Activated naive CD4-positive, alpha-beta T cell treated with anti-CD3 and anti-CD28 coated beads, Interleukin-2, amount 50 U/mL, for 24 hours (primary cell): ENCODE results near the gene MFSD12.
"Not testable (repeated sequence)": the region's sequence is repeated elsewhere in the genome, so short reads cannot be mapped to it uniquely, and the experiment has no call there.

Source experiments
- H3K27ac Mint-ChIP-seq: one replicate; pipeline ENCODE4 v1.8.0; 2021; ENCODE audit warnings: mild to moderate bottlenecking, mixed read lengths
- H3K27me3 Mint-ChIP-seq: one replicate; pipeline ENCODE4 v1.8.0; 2021; ENCODE audit warnings: mixed read lengths
- H3K36me3 Mint-ChIP-seq: one replicate; pipeline ENCODE4 v1.8.0; 2021; ENCODE audit warnings: mixed read lengths
- H3K4me1 Mint-ChIP-seq: one replicate; pipeline ENCODE4 v1.8.0; 2021; ENCODE audit warnings: mixed read lengths
- H3K4me3 Mint-ChIP-seq: one replicate; pipeline ENCODE4 v1.8.0; 2021; ENCODE audit warnings: mild to moderate bottlenecking, mixed read lengths
- H3K9me3 Mint-ChIP-seq: one replicate; pipeline ENCODE4 v1.8.0; 2021; ENCODE audit warnings: mixed read lengths

Gene MFSD12

GRCh38 chr19:3515891-3516422 lies 41.4 kb downstream of the MFSD12 start:
- peaks cover under 1% of the 10 kb centered on the region for H3K36me3 Mint-ChIP-seq
- H3K27me3 Mint-ChIP-seq, result no peaks in the 10 kb centered on the region
- H3K9me3 Mint-ChIP-seq, result no peaks in the 10 kb centered on the region
- H3K4me3 Mint-ChIP-seq, result peak overlapping the region; percentile 1
- H3K27ac Mint-ChIP-seq, result no peak overlapping the region
- peaks cover 39% of the 10 kb centered on the region for H3K4me1 Mint-ChIP-seq

DNA sequence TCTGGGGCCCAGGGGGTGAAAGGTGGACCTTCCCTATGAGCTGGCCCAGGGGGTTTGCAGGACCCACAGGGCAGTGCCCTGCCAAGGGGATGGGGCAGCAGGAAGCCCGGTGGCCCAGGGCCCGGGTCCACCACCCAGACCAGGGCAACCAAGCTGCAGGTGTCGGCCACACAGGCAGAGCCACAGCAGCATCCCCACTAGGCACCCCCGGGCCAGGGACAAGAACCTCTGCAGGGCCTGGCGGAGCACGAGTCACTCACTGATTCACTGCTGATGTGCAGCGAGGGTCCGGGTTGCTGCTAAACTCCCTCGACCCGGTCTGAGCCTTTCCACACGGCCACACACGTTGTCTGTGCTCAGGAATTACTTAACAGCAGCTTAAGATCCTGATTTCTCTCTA lies 42.5 kb downstream of the MFSD12 start:
- no peaks in the 10 kb centered on the region for H3K27me3 Mint-ChIP-seq
- H3K4me1 Mint-ChIP-seq, result peaks cover 41% of the 10 kb centered on the region
- no peaks in the 10 kb centered on the region for H3K9me3 Mint-ChIP-seq
- no peaks in the 10 kb centered on the region for H3K36me3 Mint-ChIP-seq
- H3K27ac Mint-ChIP-seq, result no peak overlapping the region
- H3K4me3 Mint-ChIP-seq, result no peak overlapping the region

DNA sequence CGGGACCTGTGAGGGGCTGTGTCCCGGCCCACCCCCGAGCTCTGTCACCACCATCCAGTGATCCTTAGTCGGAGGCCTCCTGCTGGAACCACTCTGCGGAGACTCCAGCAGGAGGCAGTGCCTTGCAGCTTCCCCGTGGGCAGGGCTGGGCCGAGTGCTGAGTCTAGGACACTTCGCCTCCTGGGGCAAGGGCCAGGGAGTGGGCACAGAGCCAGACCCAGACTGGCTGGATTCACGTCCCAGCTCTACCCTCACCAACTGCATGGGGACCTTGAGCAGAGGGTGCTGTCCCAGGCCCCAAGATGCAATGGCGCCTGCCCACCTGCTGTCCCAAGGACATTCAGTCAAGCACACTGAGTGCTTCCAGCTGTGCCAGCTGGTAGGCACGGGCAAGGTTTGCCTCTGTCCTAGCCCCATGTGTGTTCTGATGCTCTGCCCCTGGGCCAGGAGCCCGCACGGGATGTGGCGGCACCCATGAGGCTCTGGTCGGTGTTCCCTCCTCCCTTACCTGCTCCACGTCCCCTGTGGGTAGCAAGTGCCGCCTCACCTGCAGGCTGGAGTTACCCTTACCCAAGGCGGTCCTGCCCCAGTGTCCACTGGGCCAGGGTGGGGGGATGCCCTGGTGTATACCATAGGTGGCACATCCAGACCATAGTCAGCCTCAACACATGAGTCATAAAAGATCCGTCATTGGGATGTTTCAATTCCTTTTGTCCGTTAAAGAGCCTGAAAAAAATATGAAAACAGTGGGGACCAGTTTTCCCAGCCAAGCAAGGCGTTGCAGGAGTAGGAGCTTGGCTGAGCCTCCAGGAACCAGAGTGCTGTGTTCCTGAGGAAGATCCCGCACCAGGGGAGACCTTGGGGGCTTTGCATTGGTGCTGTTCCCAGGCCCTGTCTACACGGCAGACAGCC lies 43.9 kb downstream of the MFSD12 start:
- Mint-ChIP-seq H3K9me3 (no peaks in the 10 kb centered on the region), H3K4me1 (peaks cover 55% of the 10 kb centered on the region), H3K27me3 (no peaks in the 10 kb centered on the region), H3K27ac (no peak overlapping the region), H3K4me3 (no peak overlapping the region), H3K36me3 (peaks cover 4% of the 10 kb centered on the region)

GRCh38 chr19:3512562-3513228 lies 44.7 kb downstream of the MFSD12 start:
- Mint-ChIP-seq H3K36me3 (peaks cover 4% of the 10 kb centered on the region), H3K4me1 (peaks cover 58% of the 10 kb centered on the region), H3K4me3 (no peak overlapping the region), H3K27ac (no peak overlapping the region), H3K9me3 (no peaks in the 10 kb centered on the region), H3K27me3 (no peaks in the 10 kb centered on the region)

DNA sequence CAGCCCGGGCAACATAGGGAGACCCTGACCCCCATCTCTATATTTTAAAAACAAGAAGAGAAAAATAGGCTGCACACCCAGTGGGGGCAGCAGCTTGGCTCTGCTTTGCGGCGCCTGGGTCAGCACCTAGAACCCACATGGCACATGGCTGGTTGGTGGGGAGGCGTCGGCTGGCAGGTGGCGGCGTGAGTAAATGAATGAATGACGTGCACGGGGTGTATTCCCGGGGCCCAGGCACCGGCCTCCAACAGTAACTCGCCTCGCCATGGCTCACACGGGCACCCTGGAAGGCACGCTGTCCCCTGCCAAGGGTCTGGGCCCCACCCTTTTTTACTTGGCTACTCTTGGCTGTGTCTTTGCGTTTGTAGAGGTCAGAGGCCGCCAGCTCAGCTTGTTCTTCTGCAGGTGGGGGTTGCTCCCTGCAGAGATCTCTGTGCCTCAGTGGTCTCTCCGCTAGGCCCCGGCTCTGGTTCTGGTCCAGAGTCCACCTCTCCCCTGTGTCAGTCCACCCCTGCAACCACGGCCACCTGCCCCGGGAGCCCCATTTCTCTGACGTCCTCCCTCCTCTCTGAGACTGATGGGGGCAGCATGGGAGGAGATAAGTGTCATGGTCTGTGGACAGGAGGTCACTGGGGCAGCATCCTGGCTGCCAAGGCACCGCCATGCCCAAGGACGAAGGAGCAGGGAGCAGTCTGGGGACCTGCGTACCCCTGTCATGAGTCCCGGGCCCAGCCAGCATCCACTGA lies 45.7 kb downstream of the MFSD12 start:
- H3K36me3 Mint-ChIP-seq, result peaks cover 4% of the 10 kb centered on the region

GRCh38 chr19:3510727-3511126 lies 46.7 kb downstream of the MFSD12 start:
- Mint-ChIP-seq H3K9me3 (no peaks in the 10 kb centered on the region), H3K36me3 (peaks cover 4% of the 10 kb centered on the region), H3K27me3 (no peaks in the 10 kb centered on the region), H3K4me3 (no peak overlapping the region), H3K4me1 (peaks cover 56% of the 10 kb centered on the region), H3K27ac (no peak overlapping the region)

More for the DNA sequence above, 45.7 kb downstream of the MFSD12 start:
- H3K4me3 Mint-ChIP-seq, result no peak overlapping the region
- no peak overlapping the region for H3K27ac Mint-ChIP-seq
- peaks cover 63% of the 10 kb centered on the region for H3K4me1 Mint-ChIP-seq
- H3K27me3 Mint-ChIP-seq, result no peaks in the 10 kb centered on the region
- no peaks in the 10 kb centered on the region for H3K9me3 Mint-ChIP-seq

GRCh38 chr19:3509566-3509989 lies 47.8 kb downstream of the MFSD12 start:
- peak overlapping the region; percentile 61 for H3K27ac Mint-ChIP-seq
- H3K4me1 Mint-ChIP-seq, result peaks cover 56% of the 10 kb centered on the region
- H3K36me3 Mint-ChIP-seq, result peaks cover 4% of the 10 kb centered on the region
- peak overlapping the region; percentile 71 for H3K4me3 Mint-ChIP-seq
- no peaks in the 10 kb centered on the region for H3K27me3 Mint-ChIP-seq
- H3K9me3 Mint-ChIP-seq, result no peaks in the 10 kb centered on the region

DNA sequence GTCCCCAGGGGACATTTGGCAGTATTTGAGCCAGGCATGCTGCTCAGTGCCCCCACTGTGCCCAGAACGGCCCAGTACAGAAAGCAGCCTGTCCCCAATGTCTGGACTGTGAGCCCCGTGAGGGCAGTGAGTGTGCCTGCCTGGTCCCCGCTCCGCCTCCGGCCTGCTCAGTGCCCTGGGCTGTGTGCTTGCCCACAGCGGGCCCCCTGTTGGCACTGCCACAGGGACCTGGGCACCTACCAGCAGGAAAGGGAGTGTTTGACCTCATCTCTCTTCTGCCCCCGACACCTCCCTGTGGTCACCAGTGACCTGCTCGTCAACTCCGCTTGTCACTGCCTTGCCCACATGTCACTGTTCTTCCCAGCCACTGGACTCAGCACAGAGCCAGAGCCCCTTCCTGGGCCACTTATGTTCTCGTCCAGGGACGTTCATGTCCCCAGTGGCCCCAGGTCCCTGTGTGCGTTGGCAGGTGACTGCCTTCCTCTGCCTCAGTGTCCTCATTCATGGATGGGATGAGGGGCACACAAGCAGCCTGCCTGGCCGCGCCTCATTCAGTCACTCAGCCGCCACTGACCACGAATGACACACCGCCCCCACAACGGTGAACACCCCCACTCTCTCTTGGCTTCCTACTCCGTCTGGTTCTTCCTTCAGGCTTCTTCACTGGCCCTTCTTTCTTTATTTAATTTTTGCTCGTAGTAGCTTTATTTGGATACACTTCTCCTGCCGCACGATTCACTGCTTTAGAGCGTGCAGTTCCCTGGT lies 48.4 kb downstream of the MFSD12 start:
- H3K9me3 Mint-ChIP-seq, result no peaks in the 10 kb centered on the region
- H3K36me3 Mint-ChIP-seq, result peaks cover 4% of the 10 kb centered on the region
- no peaks in the 10 kb centered on the region for H3K27me3 Mint-ChIP-seq
- peak overlapping the region; percentile 82 for H3K27ac Mint-ChIP-seq
- H3K4me3 Mint-ChIP-seq, result peak overlapping the region; percentile 71
- peaks cover 52% of the 10 kb centered on the region for H3K4me1 Mint-ChIP-seq

GRCh38 chr19:3508121-3508661 lies 49.2 kb downstream of the MFSD12 start:
- H3K27ac Mint-ChIP-seq, H3K9me3 Mint-ChIP-seq, H3K36me3 Mint-ChIP-seq, H3K27me3 Mint-ChIP-seq: not testable (repeated sequence)
- peak overlapping the region; percentile 44 for H3K4me3 Mint-ChIP-seq
- H3K4me1 Mint-ChIP-seq, result peaks cover 48% of the 10 kb centered on the region

DNA sequence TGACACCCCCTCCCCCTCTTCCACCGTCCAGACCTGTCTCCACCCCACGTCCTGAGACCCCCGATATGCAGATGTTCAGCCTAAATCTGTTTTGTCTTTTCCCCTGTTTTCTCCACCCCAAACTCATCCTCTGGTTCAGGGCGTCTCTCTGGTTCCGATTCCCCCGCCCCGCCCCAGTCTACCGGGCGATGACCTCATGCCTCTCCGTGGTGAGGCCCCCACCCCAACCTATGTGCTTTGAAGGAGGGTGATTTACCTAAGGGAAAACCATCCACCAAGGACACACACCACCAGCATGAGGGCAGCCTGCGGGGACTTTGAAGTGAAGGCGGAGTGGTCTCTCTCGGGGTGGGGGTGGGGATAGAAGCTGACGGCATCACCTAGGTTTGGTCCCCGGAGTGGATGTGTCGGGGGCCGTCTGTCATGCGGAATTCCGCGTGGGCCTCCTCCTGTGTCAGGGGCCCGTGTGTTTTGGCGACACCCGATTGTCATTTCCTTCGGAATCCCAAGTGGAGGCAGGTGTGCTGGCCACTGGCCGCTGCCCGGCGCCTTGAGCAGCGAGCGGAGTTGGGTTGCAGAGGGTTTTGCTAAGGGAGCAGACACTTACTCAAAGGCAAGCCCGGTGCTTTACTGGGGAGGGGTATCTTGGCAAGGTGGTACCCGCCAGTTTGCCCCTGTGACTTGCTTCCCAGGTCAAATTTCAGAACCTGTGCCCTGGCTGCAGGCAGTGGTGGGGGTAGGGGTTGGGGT lies 49.8 kb downstream of the MFSD12 start:
- peaks cover 4% of the 10 kb centered on the region for H3K36me3 Mint-ChIP-seq

GRCh38 chr19:3506384-3507340 lies 50.7 kb downstream of the MFSD12 start:
- peaks cover 48% of the 10 kb centered on the region for H3K4me1 Mint-ChIP-seq
- no peaks in the 10 kb centered on the region for H3K27me3 Mint-ChIP-seq
- peak overlapping the region; percentile 77 for H3K27ac Mint-ChIP-seq
- H3K36me3 Mint-ChIP-seq, result peaks cover 4% of the 10 kb centered on the region
- H3K9me3 Mint-ChIP-seq, result no peaks in the 10 kb centered on the region
- peak overlapping the region; percentile 89 for H3K4me3 Mint-ChIP-seq

More for the DNA sequence above, 49.8 kb downstream of the MFSD12 start:
- Mint-ChIP-seq H3K4me3 (peak overlapping the region; percentile 89), H3K9me3 (no peaks in the 10 kb centered on the region), H3K4me1 (peaks cover 48% of the 10 kb centered on the region), H3K27ac (peak overlapping the region; percentile 65), H3K27me3 (no peaks in the 10 kb centered on the region)

DNA sequence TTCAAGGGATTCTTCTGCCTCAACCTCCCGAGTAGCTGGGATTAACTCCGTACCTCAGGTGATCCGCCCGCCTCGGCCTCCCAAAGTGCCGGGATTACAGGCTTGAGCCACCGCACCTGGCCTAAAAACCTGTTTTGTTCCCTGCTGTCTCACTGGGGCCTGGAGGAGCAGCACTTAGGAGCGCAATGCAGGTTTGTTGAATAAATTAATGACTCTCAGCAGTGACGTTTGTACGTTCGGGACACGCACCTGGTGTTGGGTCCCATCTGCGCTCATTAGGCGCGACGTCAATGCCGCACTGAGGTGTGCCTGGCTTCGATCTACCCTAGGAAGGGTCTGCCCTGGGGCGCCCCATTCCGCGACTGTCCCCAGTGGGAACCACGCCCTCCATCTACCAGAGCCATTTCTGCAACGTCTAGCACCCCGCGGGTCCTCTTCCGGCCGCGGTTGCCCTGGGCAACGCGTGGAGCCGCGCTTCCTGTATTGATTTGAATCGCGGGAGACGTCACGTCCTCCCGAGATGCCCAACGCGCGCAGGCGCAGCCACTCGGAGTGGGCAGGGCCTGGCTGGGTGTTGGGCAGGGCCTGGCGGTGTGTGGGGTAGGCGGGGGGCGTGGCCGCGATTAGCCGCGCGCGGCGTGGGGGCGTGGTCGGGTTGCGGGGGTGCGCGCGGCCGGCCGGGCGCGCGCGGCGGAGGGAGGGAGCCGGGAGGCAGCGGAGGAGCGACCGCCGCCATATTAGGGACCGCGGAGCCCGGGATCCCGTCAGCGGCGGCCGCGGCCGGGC lies 51.6 kb downstream of the MFSD12 start, which contains the start of gene FZR1:
FZR1 (plus strand) TSS at position 714 of the 786 bp plus-strand sequence. CDS start 16,679 bp downstream, outside the sequence.
- Mint-ChIP-seq H3K9me3 (no peaks in the 10 kb centered on the region), H3K4me1 (peaks cover 47% of the 10 kb centered on the region), H3K27ac (peak within 1 kb of the TSS; percentile 93), H3K4me3 (peak within 1 kb of the TSS; percentile 89), H3K27me3 (no peaks in the 10 kb centered on the region), H3K36me3 (peaks cover 4% of the 10 kb centered on the region)
